SK-N-SH treated with all-trans-retinoic acid at 6 μM for 48 hours (cell line): ENCODE data around the gene ANKRD33B.

Experiments used
- ESRRG ChIP-seq: fragments of 250-450 bp; sonication (Bioruptor Pico); IDR thresholded peaks from 2 replicates; pipeline ENCODE4 v1.6.1; 2021; ENCODE audit warnings: mild to moderate bottlenecking
- RARB ChIP-seq: fragments of 250-450 bp; sonication (Bioruptor Pico); IDR thresholded peaks from 2 replicates; pipeline ENCODE4 v1.8.0; 2021; ENCODE audit warnings: mild to moderate bottlenecking, moderate library complexity
- TSHZ2 ChIP-seq: fragments of 250-450 bp; sonication (Bioruptor Pico); IDR thresholded peaks from 2 replicates; pipeline ENCODE4 v1.5.0; 2020; ENCODE audit warnings: mild to moderate bottlenecking, moderate library complexity
- ZNF70 ChIP-seq: fragments of 450-650 bp; formaldehyde crosslinking; IDR thresholded peaks from 2 replicates; pipeline ENCODE4 v1.5.0; 2020; ENCODE audit warnings: mild to moderate bottlenecking, moderate library complexity
- TF ChIP-seq, protein P1 (sequence below): fragments of 250-450 bp; sonication (Bioruptor Pico); IDR thresholded peaks from 2 replicates; pipeline ENCODE4 v1.8.0; 2020; ENCODE audit warnings: mild to moderate bottlenecking, moderate library complexity, borderline replicate concordance
- TF ChIP-seq, protein P2 (sequence below): fragments of 250-450 bp; sonication (Bioruptor Pico); IDR thresholded peaks from 2 replicates; pipeline ENCODE4 v1.8.0; 2021; ENCODE audit warnings: low read depth, mild to moderate bottlenecking, moderate library complexity, borderline replicate concordance

DNA sequence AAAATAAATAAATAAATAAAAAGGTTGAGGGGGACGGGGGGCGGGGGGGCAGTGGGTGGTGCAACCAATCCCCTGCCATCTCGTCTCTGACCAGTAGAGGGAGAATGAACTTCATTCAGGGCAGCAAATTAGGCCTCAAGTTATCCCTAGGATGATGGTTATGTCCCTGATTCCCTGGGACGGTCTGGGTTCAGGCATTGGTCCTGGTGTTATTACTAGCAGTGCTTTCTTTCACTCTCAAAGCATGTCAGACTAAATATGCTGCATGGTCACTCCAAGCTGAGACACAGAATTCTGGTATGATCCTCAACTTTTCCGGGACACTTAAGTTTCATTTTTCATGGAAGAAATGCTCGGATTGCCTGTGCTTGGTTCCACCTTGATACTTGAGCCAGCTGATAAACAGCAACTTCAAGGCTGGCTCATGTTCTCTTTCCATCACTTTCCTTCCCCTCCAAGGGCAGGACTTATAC, 137.7 kb downstream of the ANKRD33B start:
- no peak for TF ChIP-seq ZNF70 (CRISPR knock-in tag)
- no peak for TF ChIP-seq ESRRG (CRISPR knock-in tag)
- no peak for TF ChIP-seq RARB (CRISPR knock-in tag)
- TF ChIP-seq, protein P1, sequence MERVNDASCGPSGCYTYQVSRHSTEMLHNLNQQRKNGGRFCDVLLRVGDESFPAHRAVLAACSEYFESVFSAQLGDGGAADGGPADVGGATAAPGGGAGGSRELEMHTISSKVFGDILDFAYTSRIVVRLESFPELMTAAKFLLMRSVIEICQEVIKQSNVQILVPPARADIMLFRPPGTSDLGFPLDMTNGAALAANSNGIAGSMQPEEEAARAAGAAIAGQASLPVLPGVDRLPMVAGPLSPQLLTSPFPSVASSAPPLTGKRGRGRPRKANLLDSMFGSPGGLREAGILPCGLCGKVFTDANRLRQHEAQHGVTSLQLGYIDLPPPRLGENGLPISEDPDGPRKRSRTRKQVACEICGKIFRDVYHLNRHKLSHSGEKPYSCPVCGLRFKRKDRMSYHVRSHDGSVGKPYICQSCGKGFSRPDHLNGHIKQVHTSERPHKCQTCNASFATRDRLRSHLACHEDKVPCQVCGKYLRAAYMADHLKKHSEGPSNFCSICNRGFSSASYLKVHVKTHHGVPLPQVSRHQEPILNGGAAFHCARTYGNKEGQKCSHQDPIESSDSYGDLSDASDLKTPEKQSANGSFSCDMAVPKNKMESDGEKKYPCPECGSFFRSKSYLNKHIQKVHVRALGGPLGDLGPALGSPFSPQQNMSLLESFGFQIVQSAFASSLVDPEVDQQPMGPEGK (CRISPR knock-in tag): no peak
- no peak for TF ChIP-seq TSHZ2 (CRISPR knock-in tag)
- TF ChIP-seq, protein P2, sequence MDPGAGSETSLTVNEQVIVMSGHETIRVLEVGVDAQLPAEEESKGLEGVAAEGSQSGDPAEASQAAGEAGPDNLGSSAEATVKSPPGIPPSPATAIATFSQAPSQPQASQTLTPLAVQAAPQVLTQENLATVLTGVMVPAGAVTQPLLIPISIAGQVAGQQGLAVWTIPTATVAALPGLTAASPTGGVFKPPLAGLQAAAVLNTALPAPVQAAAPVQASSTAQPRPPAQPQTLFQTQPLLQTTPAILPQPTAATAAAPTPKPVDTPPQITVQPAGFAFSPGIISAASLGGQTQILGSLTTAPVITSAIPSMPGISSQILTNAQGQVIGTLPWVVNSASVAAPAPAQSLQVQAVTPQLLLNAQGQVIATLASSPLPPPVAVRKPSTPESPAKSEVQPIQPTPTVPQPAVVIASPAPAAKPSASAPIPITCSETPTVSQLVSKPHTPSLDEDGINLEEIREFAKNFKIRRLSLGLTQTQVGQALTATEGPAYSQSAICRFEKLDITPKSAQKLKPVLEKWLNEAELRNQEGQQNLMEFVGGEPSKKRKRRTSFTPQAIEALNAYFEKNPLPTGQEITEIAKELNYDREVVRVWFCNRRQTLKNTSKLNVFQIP (CRISPR knock-in tag): no peak
